HG03045 (cell line): ENCODE data around the gene CCDC150.
A peak's percentile ranks its signal among the peaks of the same experiment; 100 is the strongest.
"Not testable (repeated sequence)": the region's sequence is repeated elsewhere in the genome, so short reads cannot be mapped to it uniquely, and the experiment has no call there.

Source experiments
- ATAC-seq: cut with Tn5 transposase; IDR thresholded peaks from one replicate; pipeline ENCODE4 v1.9.1; 2021; ENCODE audit warnings: mild to moderate bottlenecking, moderate library complexity; ENCODE audit not compliant: unreplicated experiment

CCDC150 gene

GRCh38 chr2:196703695-196704094, 64.2 kb downstream of the CCDC150 start:
- no peak for ATAC-seq

DNA sequence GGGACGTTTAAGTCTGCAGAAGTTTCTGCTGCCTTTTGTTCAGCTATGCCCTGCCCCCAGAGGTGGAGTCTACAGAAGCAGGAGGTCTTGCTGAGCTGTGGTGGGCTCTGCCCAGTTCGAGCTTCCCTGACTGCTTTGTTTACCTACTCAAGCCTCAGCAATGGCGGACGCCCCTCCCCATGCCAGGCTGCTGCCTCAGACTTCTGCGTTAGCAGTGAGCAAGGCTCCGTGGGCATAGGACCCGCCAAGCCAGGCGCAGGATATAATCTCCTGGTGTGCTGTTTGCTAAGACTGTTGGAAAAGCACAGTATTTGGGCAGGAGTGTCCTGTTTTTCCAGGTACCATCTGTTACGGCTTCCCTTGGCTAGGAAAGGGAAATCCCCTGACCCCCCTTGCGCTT, 70.5 kb downstream of the CCDC150 start:
- ATAC-seq: not testable (repeated sequence)

- no peak for ATAC-seq
Observed at GRCh38 chr2:196711625-196712024, 72.1 kb downstream of the CCDC150 start.

GRCh38 chr2:196712867-196713266, 73.4 kb downstream of the CCDC150 start:
- no peak for ATAC-seq

GRCh38 chr2:196718419-196719109, 79.0 kb downstream of the CCDC150 start:
- no peak for ATAC-seq

- ATAC-seq: no peak
Observed at GRCh38 chr2:196719110-196719872, 79.8 kb downstream of the CCDC150 start.

DNA sequence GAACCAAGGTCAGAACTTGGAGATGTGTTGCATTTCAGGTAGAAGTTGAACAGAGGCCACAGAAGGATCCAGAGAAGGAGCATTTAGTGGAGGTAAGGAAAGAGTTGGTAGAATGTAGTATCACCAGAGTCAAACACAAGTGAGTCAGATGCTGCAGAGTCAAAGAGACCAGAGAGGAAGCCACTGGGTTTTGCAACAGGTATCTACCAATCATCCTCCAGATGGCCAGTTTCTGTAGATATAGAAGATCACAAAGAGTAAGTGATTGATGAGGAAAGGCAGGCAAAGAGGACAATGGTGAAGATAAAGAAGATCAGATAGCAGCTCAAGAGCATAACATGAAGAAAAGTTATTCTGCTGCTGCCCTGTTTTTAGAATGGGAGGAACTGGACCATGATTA, 84.1 kb downstream of the CCDC150 start:
- no peak for ATAC-seq

GRCh38 chr2:196725218-196725617, 85.7 kb downstream of the CCDC150 start:
- no peak for ATAC-seq

DNA sequence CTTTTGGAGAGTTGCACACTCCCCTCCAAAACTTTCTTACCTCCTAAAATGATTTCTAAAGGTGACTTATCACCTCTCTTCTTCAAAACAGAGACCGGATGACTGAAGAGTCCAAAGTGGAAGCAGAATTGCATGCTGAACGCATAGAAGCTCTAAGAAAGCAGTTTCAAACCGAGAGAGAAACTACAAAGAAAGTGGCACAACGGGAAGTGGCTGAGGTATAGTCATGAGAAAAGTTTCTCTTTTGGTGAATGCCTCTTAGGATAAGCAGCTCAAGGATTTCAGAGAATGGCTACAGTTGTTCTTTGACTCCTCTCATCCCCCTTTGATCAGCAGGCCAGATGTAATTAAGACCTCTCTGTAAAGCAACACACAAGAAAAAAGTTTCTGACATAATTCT, 86.4 kb downstream of the CCDC150 start:
- ATAC-seq: no peak

DNA sequence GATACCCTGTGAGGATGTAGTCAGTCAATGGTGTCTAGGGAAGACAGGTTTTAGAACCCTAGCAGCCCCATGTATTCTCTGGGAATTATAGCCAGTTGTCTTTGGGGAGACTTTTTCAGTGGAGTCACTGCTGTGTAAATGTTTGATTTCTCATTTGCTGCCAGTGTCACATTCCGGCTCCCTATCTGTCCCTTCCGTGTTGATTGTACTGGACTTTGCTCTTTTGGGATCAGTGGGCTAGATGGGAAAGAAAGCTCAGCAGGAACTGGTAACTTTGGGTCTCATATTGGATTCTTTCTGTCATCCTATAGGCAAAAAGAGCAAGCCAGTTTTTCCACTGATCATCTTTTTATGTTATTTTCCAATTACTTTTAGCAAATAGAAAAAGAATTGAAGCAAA, 89.9 kb downstream of the CCDC150 start:
- no peak for ATAC-seq

DNA sequence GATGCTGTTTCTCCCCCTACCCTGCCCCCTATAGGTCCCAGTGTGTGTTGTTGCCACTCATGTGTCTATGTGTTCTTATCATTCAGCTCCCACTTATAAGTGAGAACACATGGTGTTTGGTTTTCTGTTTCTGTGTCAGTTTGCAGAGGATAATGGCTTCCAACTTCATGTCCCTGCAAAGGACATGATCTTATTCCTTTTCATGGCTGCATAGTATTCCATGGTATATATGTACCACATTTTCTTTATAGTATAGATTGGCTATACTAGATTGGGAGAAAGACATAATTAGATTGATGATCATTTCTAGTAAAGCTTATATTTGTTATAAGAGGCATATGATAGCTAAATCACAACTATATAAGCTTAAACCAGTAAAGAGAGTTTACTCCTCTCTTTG, 97.1 kb downstream of the CCDC150 start:
- not testable (repeated sequence) for ATAC-seq

GRCh38 chr2:196737046-196737445, 97.5 kb downstream of the CCDC150 start:
- no peak for ATAC-seq

DNA sequence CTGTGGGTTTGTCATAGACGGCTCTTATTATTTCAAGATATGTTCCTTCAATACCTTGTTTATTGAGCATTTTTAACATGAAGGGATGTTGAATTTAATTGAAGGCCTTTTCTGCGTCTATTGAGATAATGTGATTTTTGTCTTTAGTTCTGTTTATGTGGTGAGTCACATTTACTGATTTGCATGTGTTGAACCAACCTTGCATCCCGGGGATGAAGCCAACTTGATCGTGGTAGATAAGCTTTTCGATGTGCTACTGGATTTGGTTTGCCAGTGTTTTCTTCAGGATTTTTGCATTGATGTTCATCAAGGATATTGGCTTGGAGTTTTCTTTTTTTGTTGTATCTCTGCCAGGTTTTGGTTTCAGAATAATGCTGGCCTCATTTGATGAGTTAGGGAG, 99.5 kb downstream of the CCDC150 start:
- ATAC-seq: no peak

- no peak for ATAC-seq
Observed at GRCh38 chr2:196742216-196742615, 102.7 kb downstream of the CCDC150 start.

GRCh38 chr2:196742685-196743084, 103.2 kb downstream of the CCDC150 start:
- no peak for ATAC-seq

GRCh38 chr2:196743165-196743564, 103.7 kb downstream of the CCDC150 start:
- ATAC-seq: no peak

DNA sequence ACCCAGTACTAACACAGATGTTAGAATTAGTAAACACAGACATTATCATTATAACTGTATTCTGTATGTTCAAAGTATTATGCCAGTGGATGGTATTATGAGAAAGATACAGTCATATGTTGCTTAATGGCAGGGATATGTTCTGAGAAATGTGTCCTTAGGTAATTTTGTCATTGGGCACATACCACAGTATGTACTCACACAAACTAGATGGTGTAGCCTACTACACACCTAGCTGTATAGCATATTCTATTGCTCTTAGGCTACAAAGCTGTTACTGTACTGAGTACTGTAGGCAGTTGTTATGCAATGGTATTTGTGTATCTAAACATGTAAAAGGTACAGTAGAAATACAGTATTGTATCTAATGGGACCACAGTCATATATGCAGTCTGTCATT, 106.2 kb downstream of the CCDC150 start:
- no peak for ATAC-seq

DNA sequence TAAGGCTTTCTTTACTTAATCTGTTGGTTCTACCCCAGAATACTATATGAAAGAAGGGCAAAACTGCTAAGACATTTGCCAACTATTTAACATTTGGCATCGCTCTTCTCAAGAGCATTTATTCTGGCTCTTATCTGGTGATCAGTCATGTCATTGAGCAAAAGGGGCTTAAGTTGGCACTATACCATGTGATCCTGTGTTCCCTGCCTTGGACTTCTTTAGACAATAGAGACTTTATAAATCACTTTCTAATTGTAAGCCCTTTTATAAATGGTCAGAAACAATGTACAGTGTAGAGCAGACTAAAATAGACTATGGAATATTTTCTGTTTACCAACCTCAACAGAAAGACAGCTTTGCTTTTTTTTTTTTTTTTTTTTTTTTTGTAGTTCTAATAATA, 107.9 kb downstream of the CCDC150 start:
- no peak for ATAC-seq

DNA sequence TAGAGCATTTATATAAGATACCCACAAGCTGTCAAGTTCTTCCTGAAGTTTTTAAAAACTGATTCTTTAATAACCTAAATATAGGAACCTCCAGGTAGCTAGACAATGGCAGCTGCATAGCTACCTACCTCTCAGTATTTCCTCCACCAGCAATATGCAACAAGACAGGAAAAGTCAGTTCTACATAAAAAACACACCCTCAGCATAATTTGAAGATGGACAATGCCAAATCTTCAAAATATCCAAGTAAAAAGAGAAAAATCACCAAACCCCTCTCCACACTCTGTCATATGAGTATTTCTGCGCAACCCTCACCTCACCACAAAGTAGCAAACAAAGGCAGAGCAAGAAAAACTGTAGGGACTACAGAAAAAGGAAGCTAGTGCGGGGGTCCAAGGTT, 108.6 kb downstream of the CCDC150 start:
- no peak for ATAC-seq

DNA sequence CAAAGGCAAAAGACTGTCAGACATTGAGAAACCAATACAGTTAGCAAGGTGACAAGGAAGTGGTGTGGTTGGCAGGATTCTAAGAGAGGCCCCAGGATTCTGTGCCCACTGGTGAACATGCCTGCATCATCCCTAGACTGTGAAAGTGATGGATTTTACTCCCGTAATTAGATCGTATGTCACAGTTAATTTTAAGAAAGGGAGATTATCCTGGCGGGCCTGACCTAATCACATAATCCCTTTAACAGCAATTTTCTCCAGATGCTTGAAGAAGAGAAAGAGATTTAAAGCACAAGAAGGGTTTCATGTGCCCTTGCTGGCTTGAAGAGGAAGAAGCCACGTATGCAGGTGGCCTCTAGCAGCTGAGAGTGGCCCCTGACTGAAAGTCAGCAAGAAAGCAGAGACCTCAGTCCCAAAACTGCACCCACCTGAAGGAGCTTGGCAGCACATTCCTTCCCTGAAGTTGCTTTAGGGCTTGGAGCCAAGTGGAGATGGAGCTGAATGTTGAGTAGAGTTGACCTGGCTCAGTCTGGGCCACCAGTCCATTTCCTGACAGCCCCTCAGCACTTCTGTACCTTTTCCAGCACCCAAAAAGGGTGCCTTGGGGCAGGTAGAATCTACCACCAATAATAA, 110.9 kb downstream of the CCDC150 start:
- no peak for ATAC-seq

DNA sequence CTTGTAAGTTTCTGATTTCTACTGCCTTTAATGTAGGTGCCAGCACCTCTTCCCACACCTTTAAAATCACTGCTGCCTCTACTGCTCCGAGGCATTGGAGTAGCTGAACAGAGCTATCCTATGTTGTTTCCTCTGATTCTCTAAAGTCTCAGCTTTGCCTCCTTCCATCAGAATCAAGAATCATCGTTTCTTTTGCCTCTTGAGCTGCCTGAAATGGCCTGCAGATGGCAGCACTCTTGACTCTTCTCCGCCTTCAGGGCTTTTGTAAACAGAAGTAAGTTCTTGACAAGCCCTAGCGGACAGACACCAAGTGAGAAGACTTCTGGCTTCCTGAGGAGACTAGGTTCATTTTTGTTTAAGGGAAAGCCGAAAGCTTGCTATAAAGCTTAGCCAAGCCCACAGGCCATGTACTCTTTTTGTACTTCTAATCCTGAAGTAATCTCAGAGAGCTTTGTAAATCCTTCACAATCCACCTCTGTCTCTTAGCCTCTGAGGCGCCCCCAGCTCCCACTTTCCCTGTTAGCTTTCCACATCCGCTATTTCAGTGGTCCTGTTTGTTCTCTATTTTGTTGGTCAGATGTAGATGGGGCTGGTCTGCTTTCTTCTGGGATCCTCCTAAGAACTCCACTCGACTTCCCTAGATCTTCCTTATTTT, 111.6 kb downstream of the CCDC150 start:
- ATAC-seq: peak; percentile 80
